CD4-positive, alpha-beta T cell treated with Interleukin-1 beta for 1 hour (primary cell): ENCODE measurements around the gene ANO6.
"Not testable (repeated sequence)": the region's sequence is repeated elsewhere in the genome, so short reads cannot be mapped to it uniquely, and the experiment has no call there.

ENCODE experiments used
- DNase-seq, 2 donors: peaks; one replicate each; pipeline ENCODE4 v3.0.0-alpha.2; 2020 to 2022

ANO6 gene

GRCh38 chr12:45351921-45352670 lies 136.2 kb downstream of the ANO6 start:
- no peak for DNase-seq

GRCh38 chr12:45353944-45354343 lies 138.0 kb downstream of the ANO6 start:
- no peak for DNase-seq

GRCh38 chr12:45354399-45354798 lies 138.5 kb downstream of the ANO6 start:
- DNase-seq: no peak

GRCh38 chr12:45355730-45356129 lies 139.8 kb downstream of the ANO6 start:
- DNase-seq: no peak

- DNase-seq: no peak
These were observed 141.1 kb downstream of the ANO6 start for GRCh38 chr12:45356822-45357538.

- DNase-seq: no peak
These were observed 141.9 kb downstream of the ANO6 start for GRCh38 chr12:45357539-45358417.

GRCh38 chr12:45362291-45362690 lies 146.4 kb downstream of the ANO6 start:
- no peak for DNase-seq

GRCh38 chr12:45363903-45364302 lies 148.0 kb downstream of the ANO6 start:
- DNase-seq: no peak

- no peak for DNase-seq
These were observed 153.1 kb downstream of the ANO6 start for GRCh38 chr12:45368841-45369489.

GRCh38 chr12:45377815-45378214 lies 161.9 kb downstream of the ANO6 start:
- no peak for DNase-seq

GRCh38 chr12:45379261-45379660 lies 163.4 kb downstream of the ANO6 start:
- no peak for DNase-seq

- no peak for DNase-seq
These were observed 165.5 kb downstream of the ANO6 start for GRCh38 chr12:45381351-45381750.

- DNase-seq: peak in 1 of 2 donors; percentile 20
These were observed 172.7 kb downstream of the ANO6 start for GRCh38 chr12:45388545-45388944.

- DNase-seq: no peak
These were observed 173.5 kb downstream of the ANO6 start for GRCh38 chr12:45389426-45389825.

- not testable (repeated sequence) for DNase-seq
These were observed 181.6 kb downstream of the ANO6 start for GRCh38 chr12:45397499-45397898.

GRCh38 chr12:45398552-45398951 lies 182.7 kb downstream of the ANO6 start:
- no peak for DNase-seq

GRCh38 chr12:45400991-45401390 lies 185.1 kb downstream of the ANO6 start:
- no peak for DNase-seq

- no peak for DNase-seq
These were observed 186.4 kb downstream of the ANO6 start for GRCh38 chr12:45402288-45402687.

- DNase-seq: no peak
These were observed 191.3 kb downstream of the ANO6 start for GRCh38 chr12:45406988-45407850.

- no peak for DNase-seq
These were observed 192.3 kb downstream of the ANO6 start for GRCh38 chr12:45407981-45408728.

GRCh38 chr12:45408729-45409114 lies 192.8 kb downstream of the ANO6 start:
- DNase-seq: no peak
